ENCODE measurements around the gene CFAP57.

Gene CFAP57

DNA sequence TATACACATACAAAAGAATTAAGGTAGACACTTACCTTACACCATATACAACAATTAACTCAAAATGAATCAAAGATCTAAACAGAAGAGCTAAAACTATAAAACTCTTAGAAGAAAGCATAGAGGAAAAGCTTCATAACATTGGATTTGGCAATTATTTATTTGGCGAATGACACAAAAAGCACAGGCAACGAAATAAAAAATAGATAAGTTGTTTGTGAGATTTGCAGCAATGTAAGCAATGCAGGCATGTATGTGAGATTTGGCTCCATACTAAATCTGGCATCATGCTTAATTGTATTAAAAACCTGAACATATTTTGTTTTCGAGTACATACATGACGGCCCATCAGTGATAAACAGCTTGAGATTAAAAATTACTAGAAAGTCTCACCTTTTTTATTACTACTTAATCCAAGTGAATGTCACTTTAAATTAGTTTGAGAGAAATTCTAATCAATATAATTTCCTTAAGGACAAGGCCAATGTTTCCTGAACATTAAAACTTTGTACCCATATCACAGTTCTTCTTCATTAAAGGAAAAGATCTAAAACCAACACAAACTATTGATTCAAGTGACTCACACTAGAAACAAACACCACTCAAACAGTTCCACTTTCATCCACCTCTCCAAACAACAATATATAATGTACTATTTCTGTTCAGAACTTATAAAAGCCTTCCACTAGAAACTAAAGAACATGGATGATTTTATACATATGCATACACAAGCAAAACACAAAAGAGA, 74.5 kb downstream of the CFAP57 start:
- Mint-ChIP-seq H3K27me3 (ENCODE audit: low read depth) (peaks cover 29% of the 10 kb centered on the region), H3K27ac (no peak overlapping the region), H3K36me3 (ENCODE audit: low read depth) (no peaks in the 10 kb centered on the region), H3K4me3 (no peak overlapping the region), H3K9me3 (peaks cover 9% of the 10 kb centered on the region), H3K4me1 (ENCODE audit: low read depth) (no peaks in the 10 kb centered on the region)

DNA sequence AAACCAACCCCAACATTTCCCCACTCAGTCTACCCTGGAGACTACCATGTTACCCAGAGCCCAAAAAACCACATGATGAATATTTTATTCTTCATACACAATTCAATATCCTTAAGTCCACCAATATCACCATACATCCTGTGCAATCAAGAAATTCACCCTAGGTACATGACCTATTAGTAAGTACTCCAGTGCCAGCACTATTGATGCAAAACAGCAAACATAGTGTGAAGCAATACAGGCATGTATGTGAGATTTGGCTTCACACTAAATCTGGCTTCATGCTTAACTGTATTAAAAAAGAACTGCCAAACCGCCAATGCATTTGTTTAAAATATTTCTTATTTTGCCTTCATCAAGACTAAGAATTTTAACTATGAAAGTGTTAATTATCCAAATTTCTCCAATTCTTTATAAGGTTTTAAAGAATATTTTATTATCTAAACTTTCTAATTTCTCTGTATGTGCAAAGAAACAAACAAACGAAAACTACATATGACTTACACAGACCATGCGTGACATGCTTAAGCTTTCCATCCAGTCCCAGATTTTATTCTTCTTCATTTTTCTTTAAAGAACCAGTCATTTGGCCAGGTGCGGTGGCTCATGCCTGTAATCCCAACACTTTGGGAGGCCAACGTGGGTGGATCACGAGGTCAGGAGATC, 75.3 kb downstream of the CFAP57 start:
- Mint-ChIP-seq H3K27ac (no peak overlapping the region), H3K36me3 (ENCODE audit: low read depth) (no peaks in the 10 kb centered on the region), H3K4me3 (no peak overlapping the region)

DNA sequence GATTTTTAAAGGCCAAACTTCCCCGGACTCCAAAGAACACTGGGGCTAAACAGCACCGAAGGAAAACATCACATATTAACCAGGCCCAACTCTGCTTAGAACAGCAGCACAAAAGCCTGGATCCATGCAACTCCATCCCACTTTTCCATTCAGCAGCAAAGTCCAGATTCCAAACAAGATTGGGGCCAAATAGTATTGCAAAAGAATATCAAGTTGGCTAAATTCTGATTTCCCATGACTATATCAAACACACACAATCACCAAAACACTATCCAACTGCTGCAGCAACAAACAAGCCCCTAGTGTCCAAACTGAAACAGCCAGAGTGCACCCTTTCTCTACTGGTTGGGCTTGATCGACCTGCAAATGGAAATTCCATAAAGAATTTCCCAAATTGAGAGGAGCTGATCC, 78.2 kb downstream of the CFAP57 start:
- no peaks in the 10 kb centered on the region for H3K36me3 Mint-ChIP-seq (ENCODE audit: low read depth)
- peaks cover 9% of the 10 kb centered on the region for H3K9me3 Mint-ChIP-seq
- no peak overlapping the region for H3K27ac Mint-ChIP-seq
- H3K4me1 Mint-ChIP-seq (ENCODE audit: low read depth): no peaks in the 10 kb centered on the region
- H3K27me3 Mint-ChIP-seq (ENCODE audit: low read depth): peaks cover 42% of the 10 kb centered on the region
- no peak overlapping the region for H3K4me3 Mint-ChIP-seq

More for the DNA sequence above, 75.3 kb downstream of the CFAP57 start:
- H3K9me3 Mint-ChIP-seq: peaks cover 9% of the 10 kb centered on the region
- H3K4me1 Mint-ChIP-seq (ENCODE audit: low read depth): no peaks in the 10 kb centered on the region
- peaks cover 33% of the 10 kb centered on the region for H3K27me3 Mint-ChIP-seq (ENCODE audit: low read depth)

DNA sequence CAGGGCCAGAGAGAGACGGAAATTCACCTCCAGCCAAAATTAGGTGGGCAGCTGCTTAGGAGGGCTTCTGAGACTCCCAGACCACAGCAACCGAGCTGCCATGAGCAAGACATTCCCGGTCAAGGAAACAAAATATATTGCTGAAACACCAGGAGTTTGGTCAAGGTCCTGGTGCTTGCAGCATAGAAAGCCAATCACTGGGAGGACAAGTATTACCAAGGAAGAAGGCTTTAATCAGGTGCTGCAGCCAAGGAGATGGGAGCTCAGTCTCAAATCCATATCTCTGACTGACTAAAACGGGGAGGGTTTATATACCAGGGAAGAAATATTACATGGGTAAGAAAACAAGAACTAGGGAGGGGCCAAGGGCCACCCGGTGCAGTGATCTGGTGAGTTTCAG, 78.9 kb downstream of the CFAP57 start:
- Mint-ChIP-seq H3K4me1 (ENCODE audit: low read depth) (no peaks in the 10 kb centered on the region), H3K9me3 (peaks cover 9% of the 10 kb centered on the region), H3K36me3 (ENCODE audit: low read depth) (no peaks in the 10 kb centered on the region), H3K27me3 (ENCODE audit: low read depth) (peaks cover 35% of the 10 kb centered on the region), H3K4me3 (no peak overlapping the region), H3K27ac (no peak overlapping the region)

DNA sequence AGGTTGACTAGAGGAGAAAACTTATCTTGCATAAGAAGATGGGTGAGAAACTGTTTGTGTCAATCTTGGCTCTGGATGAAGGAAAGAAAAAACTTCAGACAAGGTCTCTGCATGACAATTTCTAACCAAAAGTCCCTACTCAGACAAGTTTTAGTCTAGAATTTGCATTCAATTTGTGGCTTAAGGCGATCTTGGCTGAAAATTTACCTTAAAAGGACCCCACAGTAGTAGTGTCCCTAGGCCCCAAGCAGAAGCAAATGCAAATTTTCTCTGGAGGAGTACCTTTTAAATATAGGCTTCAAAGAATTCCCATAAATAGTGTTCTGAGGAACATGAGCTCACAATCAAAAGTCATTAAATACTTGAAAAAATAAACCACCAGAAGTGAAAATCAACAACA, 80.1 kb downstream of the CFAP57 start:
- Mint-ChIP-seq H3K27me3 (ENCODE audit: low read depth) (peaks cover 30% of the 10 kb centered on the region), H3K4me3 (no peak overlapping the region), H3K9me3 (peaks cover 4% of the 10 kb centered on the region), H3K27ac (no peak overlapping the region), H3K36me3 (ENCODE audit: low read depth) (no peaks in the 10 kb centered on the region), H3K4me1 (ENCODE audit: low read depth) (no peaks in the 10 kb centered on the region)

DNA sequence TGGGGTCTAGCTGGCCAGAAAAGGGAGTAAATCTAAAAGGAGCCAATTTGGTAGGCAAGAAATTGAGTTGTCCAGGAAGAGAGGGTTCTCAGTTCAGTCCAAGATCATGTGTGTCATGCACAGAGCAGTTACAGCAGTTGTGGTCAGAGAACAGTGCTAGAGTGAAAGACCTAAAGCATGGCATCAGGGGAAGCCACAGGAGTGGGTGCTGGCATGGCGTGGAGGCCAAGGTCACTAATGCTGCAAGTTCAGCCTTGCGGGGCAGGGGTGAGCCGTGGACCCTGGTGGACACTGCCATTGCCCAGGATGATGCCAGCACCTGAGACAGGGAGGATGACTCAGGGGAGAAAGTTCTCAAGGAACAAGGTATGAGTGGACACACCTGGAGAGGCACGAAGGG, 81.0 kb downstream of the CFAP57 start:
- Mint-ChIP-seq H3K27ac (no peak overlapping the region), H3K9me3 (peaks cover 8% of the 10 kb centered on the region), H3K27me3 (ENCODE audit: low read depth) (peaks cover 32% of the 10 kb centered on the region), H3K4me1 (ENCODE audit: low read depth) (no peaks in the 10 kb centered on the region), H3K36me3 (ENCODE audit: low read depth) (peaks cover 3% of the 10 kb centered on the region), H3K4me3 (no peak overlapping the region)

DNA sequence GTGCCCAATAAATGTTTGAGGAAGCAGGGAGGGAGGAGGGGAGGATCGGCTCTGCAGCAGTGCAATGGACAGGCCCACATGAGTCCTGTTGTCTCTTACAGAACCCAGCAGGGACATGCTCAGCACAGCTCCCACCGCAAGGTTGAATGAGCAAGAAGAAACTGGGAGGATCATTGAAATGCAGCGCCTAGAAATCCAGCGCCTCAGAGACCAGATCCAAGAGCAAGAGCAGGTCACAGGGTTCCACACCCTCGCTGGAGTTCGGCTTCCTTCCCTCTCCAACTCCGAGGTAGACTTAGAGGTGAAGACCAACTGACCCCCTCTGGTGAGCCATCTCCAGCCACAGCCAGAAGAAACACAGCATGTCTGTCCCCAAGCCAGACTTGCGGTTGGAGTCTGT, 81.7 kb downstream of the CFAP57 start:
- H3K9me3 Mint-ChIP-seq: peaks cover 14% of the 10 kb centered on the region
- no peak overlapping the region for H3K4me3 Mint-ChIP-seq
- no peaks in the 10 kb centered on the region for H3K4me1 Mint-ChIP-seq (ENCODE audit: low read depth)
- H3K27me3 Mint-ChIP-seq (ENCODE audit: low read depth): peaks cover 32% of the 10 kb centered on the region
- H3K36me3 Mint-ChIP-seq (ENCODE audit: low read depth): peaks cover 3% of the 10 kb centered on the region
- no peak overlapping the region for H3K27ac Mint-ChIP-seq

DNA sequence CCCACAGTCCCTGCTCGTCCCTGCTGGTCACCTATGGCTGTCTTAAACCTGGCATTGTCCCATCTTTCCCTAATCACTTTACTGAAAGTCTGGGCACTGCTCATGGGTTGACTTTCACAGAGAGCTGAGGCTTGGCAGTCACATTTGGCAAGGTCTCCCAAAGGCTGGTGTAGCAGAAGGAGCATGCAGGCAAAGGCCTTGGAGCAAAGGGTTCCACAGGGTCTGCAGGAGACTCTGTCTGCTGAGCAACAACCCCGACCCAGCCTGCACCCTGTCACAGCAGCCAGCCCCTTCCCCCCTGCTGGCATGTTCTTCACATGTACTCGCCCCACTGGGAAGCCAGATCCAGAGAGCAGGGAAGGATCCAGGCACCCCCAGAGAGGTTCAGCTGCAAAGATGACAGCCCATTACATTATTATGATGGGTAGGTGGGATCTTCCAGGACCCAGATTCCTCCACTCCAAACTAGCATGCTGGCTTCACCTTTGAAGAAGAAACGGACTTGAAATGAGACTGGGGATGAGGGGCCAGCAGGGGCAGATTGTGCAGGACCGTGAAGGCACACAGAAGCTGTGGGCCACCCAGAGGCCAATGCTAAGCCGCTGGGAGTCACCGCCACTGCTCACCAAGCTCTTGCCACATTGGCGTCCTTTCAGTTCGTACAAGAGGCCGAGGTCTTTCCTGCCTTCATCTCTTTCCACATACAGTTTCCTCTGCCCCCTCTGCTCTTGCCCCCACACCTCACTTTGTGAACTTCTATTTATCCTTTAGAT, 83.5 kb downstream of the CFAP57 start:
- Mint-ChIP-seq H3K36me3 (ENCODE audit: low read depth) (peaks cover 3% of the 10 kb centered on the region), H3K4me3 (no peak overlapping the region), H3K27me3 (ENCODE audit: low read depth) (peaks cover 28% of the 10 kb centered on the region), H3K4me1 (ENCODE audit: low read depth) (no peaks in the 10 kb centered on the region), H3K9me3 (peaks cover 14% of the 10 kb centered on the region), H3K27ac (no peak overlapping the region)

DNA sequence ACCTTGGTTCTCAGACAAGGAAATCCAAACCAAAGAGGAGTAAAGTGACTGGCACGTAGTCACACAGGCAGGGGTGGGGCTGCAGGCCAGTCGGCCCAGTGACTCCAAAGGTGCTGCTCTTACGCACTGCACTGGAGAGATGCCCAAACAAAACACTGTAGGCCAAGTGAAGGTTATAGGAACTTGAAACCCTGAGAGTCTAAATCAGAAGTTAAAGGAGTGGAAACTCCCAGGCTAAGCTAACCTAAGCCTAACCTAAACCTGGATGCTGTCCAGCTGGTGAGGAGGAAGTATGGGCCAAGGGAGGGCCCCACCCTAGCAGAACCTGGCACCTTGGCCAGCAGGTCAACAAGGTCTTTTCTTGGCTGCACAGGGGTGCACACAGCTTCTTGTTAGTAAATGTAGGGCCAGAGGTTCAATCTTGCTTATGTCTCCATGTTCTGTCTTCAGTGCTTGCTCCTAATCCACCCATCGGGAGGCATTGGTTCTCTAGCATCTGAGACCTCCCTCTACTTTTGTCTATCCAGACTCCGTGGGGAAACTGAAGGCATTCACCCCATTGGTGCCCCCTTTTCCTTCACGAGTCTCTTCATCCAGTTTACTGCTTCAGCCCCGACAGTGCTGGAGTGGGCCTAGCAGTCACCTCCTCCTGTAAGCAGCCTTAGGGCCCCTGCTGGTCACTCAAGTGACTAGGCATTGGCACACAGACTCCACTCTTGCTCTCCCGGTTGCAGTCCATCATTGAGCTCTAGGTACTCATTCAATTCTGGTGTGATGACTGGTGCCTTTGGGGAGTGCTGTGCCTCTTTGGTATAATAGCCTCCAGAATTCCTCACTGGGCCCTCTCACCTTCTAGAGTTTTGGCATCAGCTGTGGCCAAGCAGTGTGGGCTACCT, 84.8 kb downstream of the CFAP57 start:
- no peak overlapping the region for H3K4me3 Mint-ChIP-seq
- H3K27me3 Mint-ChIP-seq (ENCODE audit: low read depth): peaks cover 16% of the 10 kb centered on the region
- no peak overlapping the region for H3K27ac Mint-ChIP-seq
- H3K9me3 Mint-ChIP-seq: peaks cover 23% of the 10 kb centered on the region
- H3K36me3 Mint-ChIP-seq (ENCODE audit: low read depth): peaks cover 3% of the 10 kb centered on the region
- no peaks in the 10 kb centered on the region for H3K4me1 Mint-ChIP-seq (ENCODE audit: low read depth)

DNA sequence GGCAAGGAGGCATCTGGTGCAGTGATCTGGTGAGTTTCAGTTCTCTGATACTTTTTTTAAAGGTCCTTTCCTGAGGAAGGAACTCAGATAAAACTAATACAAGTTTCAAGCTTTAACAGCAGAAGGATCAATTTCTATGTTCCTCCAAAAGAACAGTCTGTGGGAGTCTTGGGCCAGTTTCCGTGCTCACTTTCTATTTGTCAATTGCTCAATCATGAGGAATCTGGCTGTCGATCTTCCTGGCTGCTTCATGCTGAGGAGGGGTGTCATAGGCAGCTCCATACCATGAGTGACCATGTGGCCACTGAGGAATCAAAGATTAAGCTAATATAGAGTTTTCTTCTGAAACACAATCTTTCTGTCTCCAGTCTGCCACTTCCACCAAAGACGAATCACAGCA, 86.2 kb downstream of the CFAP57 start:
- H3K36me3 Mint-ChIP-seq (ENCODE audit: low read depth): peaks cover 5% of the 10 kb centered on the region
- no peak overlapping the region for H3K27ac Mint-ChIP-seq
- H3K27me3 Mint-ChIP-seq (ENCODE audit: low read depth): peaks cover 7% of the 10 kb centered on the region
- H3K4me1 Mint-ChIP-seq (ENCODE audit: low read depth): no peaks in the 10 kb centered on the region
- H3K9me3 Mint-ChIP-seq: peaks cover 33% of the 10 kb centered on the region
- no peak overlapping the region for H3K4me3 Mint-ChIP-seq

DNA sequence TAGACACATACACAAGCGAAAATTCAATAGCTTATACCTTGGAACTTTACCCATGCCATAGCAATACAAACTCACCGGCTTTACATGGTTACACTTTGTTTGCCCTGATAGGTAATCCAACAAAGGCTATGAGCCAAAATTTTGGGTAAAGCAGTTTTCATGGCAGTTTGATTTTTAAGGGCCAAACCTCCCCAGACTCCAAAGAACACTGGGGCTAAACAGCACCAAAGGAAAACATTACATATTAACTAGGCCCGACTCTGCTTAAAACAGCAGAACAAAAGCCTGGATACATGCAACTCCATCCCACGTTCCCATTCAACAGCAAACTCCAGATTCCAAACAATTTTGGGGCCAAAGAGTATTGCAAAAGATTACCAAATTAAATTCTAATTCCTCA, 93.3 kb downstream of the CFAP57 start:
- peaks cover 26% of the 10 kb centered on the region for H3K9me3 Mint-ChIP-seq
- H3K27ac Mint-ChIP-seq: no peak overlapping the region
- no peaks in the 10 kb centered on the region for H3K4me1 Mint-ChIP-seq (ENCODE audit: low read depth)
- no peak overlapping the region for H3K4me3 Mint-ChIP-seq
- peaks cover 12% of the 10 kb centered on the region for H3K27me3 Mint-ChIP-seq (ENCODE audit: low read depth)
- H3K36me3 Mint-ChIP-seq (ENCODE audit: low read depth): peaks cover 3% of the 10 kb centered on the region

DNA sequence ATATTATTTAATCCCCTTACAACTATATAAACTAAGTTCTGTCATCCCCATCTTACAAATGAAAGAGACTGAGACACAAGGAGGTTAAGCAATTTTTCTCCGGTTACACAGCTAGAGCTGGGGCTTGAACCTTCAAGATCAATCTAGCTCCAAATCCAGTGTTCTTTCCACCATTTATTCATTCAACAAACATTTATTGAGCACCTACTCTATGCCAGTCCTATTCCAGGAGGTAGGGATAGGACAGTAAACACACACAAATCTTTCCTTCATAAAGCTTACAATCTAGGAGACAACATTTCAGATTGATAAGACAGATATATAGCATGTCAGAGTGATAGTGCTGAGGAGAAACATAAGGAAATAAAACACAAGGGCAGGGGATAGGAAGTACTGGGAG, 94.8 kb downstream of the CFAP57 start:
- H3K36me3 Mint-ChIP-seq (ENCODE audit: low read depth): peaks cover 3% of the 10 kb centered on the region
- peaks cover 9% of the 10 kb centered on the region for H3K4me1 Mint-ChIP-seq (ENCODE audit: low read depth)
- no peak overlapping the region for H3K27ac Mint-ChIP-seq
- H3K9me3 Mint-ChIP-seq: peaks cover 17% of the 10 kb centered on the region
- H3K4me3 Mint-ChIP-seq: no peak overlapping the region
- peaks cover 12% of the 10 kb centered on the region for H3K27me3 Mint-ChIP-seq (ENCODE audit: low read depth)

DNA sequence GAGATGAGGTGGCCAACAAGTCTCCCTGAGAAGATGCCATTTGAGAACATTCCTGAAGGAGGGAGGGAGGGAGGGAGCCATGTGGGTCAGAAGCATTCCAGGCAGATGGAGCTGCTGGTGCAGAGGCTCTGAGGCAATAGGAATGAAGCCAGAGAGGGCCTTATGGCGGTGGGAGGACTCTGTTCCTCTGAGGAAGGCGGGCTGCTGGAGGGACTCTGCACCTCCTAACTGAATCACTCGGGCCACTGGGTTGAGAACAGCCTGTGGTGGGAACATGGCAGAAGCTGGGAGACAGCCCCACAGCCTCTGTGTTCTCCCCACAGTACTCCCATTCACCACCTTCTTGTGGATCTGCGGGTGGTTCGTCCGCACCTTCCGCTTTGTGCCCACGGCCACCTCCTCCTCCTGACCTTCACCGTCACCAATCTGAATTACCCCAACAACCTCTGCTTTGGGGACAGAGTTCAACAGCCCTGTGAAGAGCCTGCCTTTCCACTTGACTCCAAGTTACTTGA, 95.2 kb downstream of the CFAP57 start:
- H3K36me3 Mint-ChIP-seq (ENCODE audit: low read depth): peaks cover 2% of the 10 kb centered on the region
- no peak overlapping the region for H3K4me3 Mint-ChIP-seq
- peaks cover 13% of the 10 kb centered on the region for H3K9me3 Mint-ChIP-seq
- H3K27ac Mint-ChIP-seq: no peak overlapping the region
- H3K4me1 Mint-ChIP-seq (ENCODE audit: low read depth): peaks cover 10% of the 10 kb centered on the region
- H3K27me3 Mint-ChIP-seq (ENCODE audit: low read depth): peaks cover 12% of the 10 kb centered on the region

Measured in T-helper 1 cell treated with Interleukin-12 subunit alpha and Interleukin-12 subunit beta and Interleukin-4 antibody, amounts not matched to agents 30 μg/mL and 1 μg/mL, for 36 hours (primary cell).